HG03139 (cell line): ENCODE results near the gene USP50.
"Not testable (repeated sequence)": the region's sequence is repeated elsewhere in the genome, so short reads cannot be mapped to it uniquely, and the experiment has no call there.

ENCODE experiments used
- ATAC-seq: cut with Tn5 transposase; IDR thresholded peaks from one replicate; pipeline ENCODE4 v1.9.1; 2021; ENCODE audit not compliant: unreplicated experiment

The USP50 gene

GRCh38 chr15:50546566-50546965, at the start of gene USP50:
Gene USP50 (minus strand): TSS chr15:50546666. CDS start chr15:50546525, 141 bp downstream.
- no peak for ATAC-seq

DNA sequence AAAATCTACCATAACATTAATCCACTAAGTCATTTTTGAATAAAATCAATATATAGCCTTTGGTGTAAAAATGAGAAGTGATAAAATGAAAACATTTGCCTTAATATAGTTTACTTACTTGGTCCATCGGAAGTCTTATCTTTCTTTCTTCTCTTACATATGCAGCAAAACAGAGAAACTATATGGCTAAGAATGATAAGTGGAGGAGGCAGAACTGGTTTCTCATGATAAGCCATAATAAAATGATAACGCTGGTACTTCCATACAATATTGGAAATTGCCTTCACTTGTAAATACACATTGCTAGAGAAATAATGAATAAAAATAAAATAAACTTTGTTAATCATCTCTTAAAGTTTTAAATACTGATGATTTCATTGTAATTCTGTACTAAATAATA, 47.8 kb upstream of the USP50 start:
- no peak for ATAC-seq

DNA sequence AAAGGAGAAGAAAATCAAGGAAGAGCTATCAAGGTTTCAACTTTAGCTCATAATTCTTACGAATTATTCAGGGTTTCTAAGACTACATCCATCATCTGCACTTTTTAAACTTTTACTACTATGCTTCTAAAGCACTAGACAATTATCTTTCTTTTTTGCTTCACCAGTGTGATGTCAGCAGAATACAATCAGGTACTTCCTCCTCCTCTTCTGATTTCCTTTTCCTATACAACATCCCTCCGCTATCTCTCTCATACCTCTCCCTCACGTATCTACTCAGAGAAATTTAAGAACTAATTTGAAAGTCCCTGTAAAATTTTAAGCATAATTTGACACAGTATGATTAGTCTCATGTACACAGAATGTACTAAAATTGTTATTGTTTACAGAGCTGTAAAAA, 47.3 kb upstream of the USP50 start:
- ATAC-seq = no peak

DNA sequence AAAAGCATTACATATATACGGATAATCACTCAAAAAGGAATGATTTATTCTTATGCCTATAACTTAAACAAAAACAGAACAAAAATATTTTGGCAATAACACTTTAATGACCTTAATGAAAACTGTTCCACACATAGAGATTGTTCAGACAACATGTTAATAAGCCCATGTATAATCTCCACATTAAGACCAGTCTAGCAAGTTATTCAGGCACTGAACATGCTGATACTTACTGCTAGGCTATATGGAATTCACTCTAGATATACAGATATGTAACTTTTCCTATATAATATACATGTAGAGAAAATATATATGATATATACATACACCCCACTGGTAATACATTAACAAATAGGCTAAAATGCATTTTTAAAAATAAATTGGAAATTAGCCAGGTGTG, 43.8 kb upstream of the USP50 start:
- no peak for ATAC-seq

GRCh38 chr15:50577492-50577891, 31.0 kb upstream of the USP50 start:
- no peak for ATAC-seq

- ATAC-seq = no peak
Observed at GRCh38 chr15:50576166-50576565, 29.7 kb upstream of the USP50 start.

DNA sequence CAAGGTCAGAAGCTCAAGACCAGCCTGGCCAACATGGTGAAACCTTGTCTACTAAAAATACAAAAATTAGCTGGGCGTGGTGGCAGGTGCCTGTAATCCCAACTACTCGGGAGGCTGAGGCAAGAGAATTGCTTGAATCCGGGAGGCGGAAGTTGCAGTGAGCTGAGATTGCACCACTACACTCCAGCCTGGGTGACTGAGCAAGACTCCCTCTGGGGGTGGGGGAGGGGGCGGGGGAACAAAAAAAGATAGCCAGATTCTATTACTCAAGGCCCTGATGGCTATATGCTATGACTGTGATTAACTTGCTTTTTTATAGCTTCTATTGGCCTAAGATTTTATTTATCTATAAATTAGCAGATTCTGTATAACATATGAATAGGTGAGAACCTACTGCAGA, 27.4 kb upstream of the USP50 start:
- not testable (repeated sequence) for ATAC-seq

GRCh38 chr15:50563756-50564155, 17.3 kb upstream of the USP50 start:
- no peak for ATAC-seq

- no peak for ATAC-seq
Observed at GRCh38 chr15:50562735-50563640, 16.5 kb upstream of the USP50 start.

GRCh38 chr15:50558012-50558411, 11.5 kb upstream of the USP50 start:
- ATAC-seq = no peak

DNA sequence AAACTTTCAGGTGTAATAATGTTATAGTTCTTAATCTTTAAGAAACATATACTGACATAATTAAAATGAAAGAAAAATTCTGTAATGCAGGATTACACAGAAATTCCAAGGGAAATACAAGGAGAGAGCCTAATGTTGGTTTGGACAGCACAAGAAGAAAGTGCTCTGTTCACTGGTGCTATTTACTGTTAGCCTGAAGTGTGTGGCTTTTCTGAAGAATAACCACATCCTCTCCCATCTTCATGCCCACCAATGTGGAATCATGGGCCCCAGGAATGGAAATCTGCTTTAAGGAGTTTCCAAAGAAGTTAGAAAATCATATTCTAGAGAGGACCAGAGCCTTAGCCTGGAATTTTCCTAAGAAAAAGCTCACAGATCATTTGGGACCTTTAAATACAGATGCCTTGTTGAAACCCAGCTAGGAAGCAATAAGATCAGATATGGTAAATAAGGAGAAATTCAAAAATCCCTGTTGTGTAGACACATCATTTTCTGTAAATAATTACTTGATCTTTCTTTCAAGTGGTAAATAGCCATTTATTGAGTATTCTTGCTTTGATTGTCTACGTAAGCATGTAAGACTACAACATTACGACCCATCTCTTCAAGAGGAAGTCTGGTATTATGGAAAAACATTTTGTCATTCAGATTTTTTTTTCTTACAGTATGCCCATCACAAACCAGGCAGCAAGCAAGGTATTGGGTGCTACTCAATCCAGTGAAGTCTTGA, 10.3 kb upstream of the USP50 start:
- ATAC-seq = no peak

- ATAC-seq = no peak
Observed at GRCh38 chr15:50552238-50552637, 5.8 kb upstream of the USP50 start.

DNA sequence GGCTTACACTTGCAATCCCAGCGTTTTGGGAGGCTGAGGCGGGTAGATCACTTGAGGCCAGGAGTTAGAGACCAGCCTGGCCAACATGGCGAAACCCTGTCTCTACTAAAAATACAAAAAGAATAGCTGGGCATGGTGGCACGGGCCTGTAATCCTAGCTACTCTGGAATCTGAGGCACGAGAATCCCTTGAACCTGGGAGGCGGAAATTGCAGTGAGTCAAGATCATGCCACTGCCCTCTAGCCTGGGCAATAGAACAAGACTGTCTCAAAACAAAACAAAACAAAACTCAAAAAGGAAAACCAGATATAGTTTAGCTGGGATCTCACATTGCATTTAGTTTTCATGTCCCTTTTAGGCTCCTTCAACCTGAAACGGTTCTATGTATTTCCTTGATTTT, 2.9 kb upstream of the USP50 start:
- no peak for ATAC-seq

DNA sequence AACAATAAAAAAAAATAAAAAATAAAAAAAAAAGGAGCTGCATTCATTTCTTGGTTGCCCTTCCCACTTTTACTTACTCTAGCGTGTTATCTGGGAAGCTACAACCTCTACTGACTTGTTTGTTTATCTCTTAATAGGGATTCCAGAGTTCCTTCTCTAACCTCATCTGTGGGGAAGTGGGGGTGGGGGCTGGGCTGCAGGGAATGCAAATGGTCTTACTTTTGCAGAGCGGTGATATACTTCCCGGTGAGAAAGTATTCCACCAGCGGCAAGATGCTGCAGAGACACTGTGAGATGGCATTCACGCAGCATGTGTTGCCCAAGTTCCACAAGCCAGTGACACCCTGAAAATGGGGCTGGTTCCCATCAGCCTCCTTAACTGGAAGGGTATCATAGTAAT, 2.1 kb downstream of the USP50 start:
- ATAC-seq = no peak

GRCh38 chr15:50543556-50543955, 2.9 kb downstream of the USP50 start:
- no peak for ATAC-seq

GRCh38 chr15:50542887-50543210, 3.6 kb downstream of the USP50 start:
- no peak for ATAC-seq

GRCh38 chr15:50531766-50532165, 14.7 kb downstream of the USP50 start:
- no peak for ATAC-seq

GRCh38 chr15:50531163-50531562, 15.3 kb downstream of the USP50 start:
- ATAC-seq = no peak

- no peak for ATAC-seq
Observed at GRCh38 chr15:50523851-50524251, 22.6 kb downstream of the USP50 start.

- ATAC-seq = no peak
Observed at GRCh38 chr15:50519740-50520425, 26.6 kb downstream of the USP50 start.

DNA sequence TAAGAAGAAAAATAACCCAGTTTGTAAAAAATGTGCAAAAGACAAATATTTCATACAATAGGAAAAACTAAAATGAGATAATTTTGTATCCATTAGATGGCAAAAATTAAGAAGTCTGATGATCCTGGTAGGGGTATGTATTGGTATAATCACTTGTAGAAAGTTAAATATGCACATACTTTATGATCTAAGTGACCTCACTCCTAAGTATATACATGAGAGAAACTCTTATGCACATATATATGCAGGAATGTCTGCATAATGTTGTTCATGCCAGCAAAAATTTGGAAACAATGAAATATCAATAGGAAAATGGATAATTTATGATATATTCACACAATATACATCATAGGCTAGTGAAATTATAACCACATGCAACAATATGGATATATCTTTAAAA, 33.5 kb downstream of the USP50 start:
- ATAC-seq = no peak

- no peak for ATAC-seq
Observed at GRCh38 chr15:50506121-50506520, 40.3 kb downstream of the USP50 start.
